HG02943 (cell line): Measurements from ENCODE around the gene OR2T2.
"Not testable (repeated sequence)": the region's sequence is repeated elsewhere in the genome, so short reads cannot be mapped to it uniquely, and the experiment has no call there.

Source experiments
- ATAC-seq: cut with Tn5 transposase; IDR thresholded peaks from one replicate; pipeline ENCODE4 v1.9.1; 2021; ENCODE audit warnings: mild to moderate bottlenecking, low read depth, moderate library complexity; ENCODE audit not compliant: unreplicated experiment

OR2T2 gene

GRCh38 chr1:248449821-248450465, 4.5 kb downstream of the OR2T2 start:
- ATAC-seq: not testable (repeated sequence)

DNA sequence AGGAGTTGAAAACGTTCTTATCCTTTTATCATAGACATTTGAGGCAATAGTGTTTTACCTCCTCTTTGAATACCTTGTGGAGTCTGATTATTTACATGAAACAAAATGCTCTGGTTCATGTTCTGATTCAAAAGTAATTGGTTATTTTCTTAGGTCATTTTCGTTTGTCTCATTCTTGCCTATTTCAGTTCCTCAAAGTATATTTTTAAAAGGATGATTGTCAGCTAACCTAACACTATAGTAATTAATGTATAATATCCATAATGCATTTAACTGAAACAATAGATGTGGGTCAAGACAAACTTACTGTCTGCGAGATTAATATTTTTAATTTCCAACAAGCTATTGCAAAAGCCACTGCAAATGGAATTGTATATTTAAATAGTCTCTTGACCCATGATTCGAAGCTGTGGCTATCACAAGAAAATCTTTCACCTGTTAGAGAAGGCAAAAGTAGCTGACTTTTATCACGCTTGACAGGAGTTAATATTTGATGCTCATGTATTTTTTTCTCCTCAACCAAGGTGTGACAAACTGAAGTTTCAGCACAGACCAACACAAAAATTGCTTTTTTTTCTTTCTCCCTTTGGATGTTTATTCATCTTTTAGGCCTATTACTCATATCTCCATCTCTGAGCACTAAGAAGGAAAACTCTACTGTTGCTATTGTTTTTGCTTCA, 5.2 kb downstream of the OR2T2 start:
- peak; percentile 49 for ATAC-seq

DNA sequence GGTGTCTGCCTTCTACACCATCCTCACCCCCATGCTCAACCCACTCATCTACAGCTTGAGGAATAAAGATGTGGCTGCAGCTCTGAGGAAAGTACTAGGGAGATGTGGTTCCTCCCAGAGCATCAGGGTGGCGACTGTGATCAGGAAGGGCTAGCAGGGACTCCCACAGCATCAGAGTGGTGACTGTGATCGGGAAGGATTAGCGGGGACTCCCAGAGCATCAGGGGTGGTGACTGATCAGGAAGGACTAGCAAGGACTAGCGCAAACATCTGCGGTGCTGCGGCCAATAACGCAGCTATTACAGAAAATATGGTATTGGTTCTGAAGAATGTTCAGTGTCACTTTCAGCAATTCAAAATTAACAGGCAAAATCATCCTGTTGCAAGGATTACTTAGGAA, 8.2 kb downstream of the OR2T2 start:
- ATAC-seq: not testable (repeated sequence)

- ATAC-seq: not testable (repeated sequence)
Measured at GRCh38 chr1:248455045-248455444, 9.6 kb downstream of the OR2T2 start.

DNA sequence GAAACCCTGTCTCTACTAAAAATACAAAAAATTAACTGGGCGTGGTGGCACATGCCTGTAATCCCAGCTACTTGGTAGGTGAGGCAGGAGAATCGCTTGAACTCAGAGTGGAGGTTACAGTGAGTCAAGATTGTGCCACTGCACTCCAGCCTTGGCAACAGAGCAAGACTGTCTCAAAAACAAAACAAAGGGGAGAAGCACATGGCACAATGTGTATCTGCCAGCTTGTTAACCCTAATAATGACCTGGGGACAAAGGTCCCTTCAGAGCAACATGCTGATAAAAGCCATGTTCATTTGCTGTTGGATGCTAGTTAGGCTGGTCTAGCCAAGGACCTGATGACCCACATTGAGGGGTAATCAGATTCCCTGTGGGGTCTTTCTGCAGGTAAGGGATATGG, 11.2 kb downstream of the OR2T2 start:
- not testable (repeated sequence) for ATAC-seq

GRCh38 chr1:248459117-248459516, 13.7 kb downstream of the OR2T2 start:
- not testable (repeated sequence) for ATAC-seq

GRCh38 chr1:248471154-248471553, 25.7 kb downstream of the OR2T2 start:
- ATAC-seq: no peak

- not testable (repeated sequence) for ATAC-seq
Measured at GRCh38 chr1:248472111-248472510, 26.7 kb downstream of the OR2T2 start.

- ATAC-seq: not testable (repeated sequence)
Measured at GRCh38 chr1:248473051-248473450, 27.6 kb downstream of the OR2T2 start, which contains the start of gene OR2T3. OR2T3 (plus strand) TSS chr1:248473351; CDS start chr1:248473351, 0 bp downstream.

GRCh38 chr1:248475660-248476059, 30.2 kb downstream of the OR2T2 start:
- ATAC-seq: not testable (repeated sequence)

DNA sequence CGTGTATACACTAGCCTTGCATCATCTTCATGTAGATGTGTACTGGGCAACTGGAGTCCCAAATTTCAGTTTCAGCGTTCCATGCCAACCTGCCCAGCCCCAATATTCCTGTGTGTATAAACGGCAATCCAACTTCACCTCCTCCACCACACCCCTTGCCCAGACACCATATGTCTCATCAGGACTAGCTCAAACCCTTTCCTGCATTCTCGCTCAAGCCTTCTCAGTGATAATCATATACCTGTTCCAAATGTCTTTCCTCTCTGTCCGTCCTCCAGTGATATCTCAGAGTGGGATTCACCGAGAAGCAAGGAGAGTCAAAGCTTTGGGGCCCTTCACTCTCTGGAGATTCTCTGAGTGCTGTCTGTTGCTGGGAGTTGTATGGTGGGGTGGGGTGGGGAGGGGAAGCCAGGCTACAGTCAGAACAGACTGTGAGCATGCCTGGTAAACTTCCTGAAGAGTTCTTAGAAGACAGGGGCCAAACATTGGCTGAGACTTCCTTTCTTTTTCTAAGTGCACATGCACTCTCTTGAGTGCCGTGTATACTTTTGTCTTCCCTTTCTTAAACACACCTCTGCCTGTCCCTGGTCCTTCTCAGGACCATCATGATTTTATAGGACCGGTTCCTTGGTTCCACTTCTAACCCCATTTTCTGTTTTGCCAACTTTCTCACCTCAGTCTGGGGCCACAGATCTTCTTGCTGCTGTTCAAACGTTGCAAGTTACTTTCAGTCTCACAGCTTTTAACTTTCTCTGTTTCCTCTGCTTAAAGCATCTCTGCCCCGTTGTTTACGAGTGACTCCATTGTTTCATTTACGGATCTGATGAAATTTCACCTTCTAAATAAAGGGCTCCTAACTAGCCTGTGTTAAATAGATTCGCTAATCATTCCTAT, 36.5 kb downstream of the OR2T2 start:
- peak; percentile 98 for ATAC-seq

DNA sequence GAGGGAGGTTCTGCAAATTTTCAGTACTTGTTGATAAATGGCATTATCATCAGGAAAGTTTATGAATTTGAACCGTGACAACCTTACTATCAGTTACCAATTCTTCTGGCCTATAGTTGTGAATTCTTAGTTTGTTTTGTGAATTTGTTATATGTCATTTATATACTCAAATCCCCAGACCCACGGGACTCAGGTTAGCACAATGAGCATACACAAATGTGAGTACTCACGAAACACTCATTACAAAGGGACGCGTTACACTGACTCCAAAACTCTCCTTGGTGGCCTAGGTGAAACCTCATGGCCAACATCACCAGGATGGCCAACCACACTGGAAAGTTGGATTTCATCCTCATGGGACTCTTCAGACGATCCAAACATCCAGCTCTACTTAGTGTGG, 42.9 kb downstream of the OR2T2 start, which contains the start of gene OR2T5:
Gene OR2T5, plus strand, starts transcription at position 301 of the 400 bp plus-strand sequence. Its CDS starts 0 bp downstream, at position 301.
- ATAC-seq: not testable (repeated sequence)

DNA sequence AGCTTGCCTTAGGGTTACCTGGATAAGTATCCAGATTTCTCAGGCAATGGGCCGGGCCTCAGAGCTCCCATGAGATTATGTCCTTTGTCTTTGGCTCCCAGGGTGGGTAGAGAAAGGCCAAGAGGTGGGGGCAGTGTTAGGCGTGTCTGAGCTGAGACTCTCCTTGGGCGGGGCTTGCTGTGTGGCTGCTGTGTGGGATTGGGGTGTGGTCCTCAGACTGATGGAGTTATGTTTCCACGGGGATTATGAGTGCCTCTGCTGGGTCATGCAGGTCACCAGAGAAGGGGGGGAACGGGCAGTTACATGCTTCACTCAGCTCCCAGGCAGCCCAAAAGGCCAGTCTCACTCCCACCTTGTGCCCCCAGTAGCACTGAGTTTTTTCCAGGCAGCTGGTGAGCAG, 51.2 kb downstream of the OR2T2 start:
- not testable (repeated sequence) for ATAC-seq

- ATAC-seq: not testable (repeated sequence)
Measured at GRCh38 chr1:248500305-248501035, 55.0 kb downstream of the OR2T2 start.
